ENCODE data around the gene EGFR.

The EGFR gene

GRCh38 chr7:55065511-55066229 lies 46.9 kb downstream of the EGFR start:
- peak overlapping the region; percentile 9; the same call in 1 of the 2 replicates for H3K4me3 ChIP-seq (replicated peaks; ENCODE audit: low read depth, low read length)
- peak; percentile 4 for TF ChIP-seq CTCF (IDR thresholded peaks at IDR 0.05; ENCODE audit: low read depth, low read length, missing control alignments)
- DNase-seq (ENCODE audit: extremely low read depth, low read depth): peak; percentile 76

GRCh38 chr7:55066524-55066923 lies 47.7 kb downstream of the EGFR start:
- no peak overlapping the region for H3K4me3 ChIP-seq (replicated peaks; ENCODE audit: low read depth, low read length)
- no peak for DNase-seq (ENCODE audit: extremely low read depth, low read depth)
- no peak for TF ChIP-seq CTCF (IDR thresholded peaks at IDR 0.05; ENCODE audit: low read depth, low read length, missing control alignments)

GRCh38 chr7:55066938-55067337 lies 48.1 kb downstream of the EGFR start:
- no peak for TF ChIP-seq CTCF (IDR thresholded peaks at IDR 0.05; ENCODE audit: low read depth, low read length, missing control alignments)
- no peak overlapping the region for H3K4me3 ChIP-seq (replicated peaks; ENCODE audit: low read depth, low read length)
- DNase-seq (ENCODE audit: extremely low read depth, low read depth): no peak

- TF ChIP-seq CTCF (IDR thresholded peaks at IDR 0.05; ENCODE audit: low read depth, low read length, missing control alignments): no peak
- DNase-seq (ENCODE audit: extremely low read depth, low read depth): no peak
- H3K4me3 ChIP-seq (replicated peaks; ENCODE audit: low read depth, low read length): no peak overlapping the region
These were observed 48.9 kb downstream of the EGFR start for GRCh38 chr7:55067748-55068147.

GRCh38 chr7:55069271-55069792 lies 50.5 kb downstream of the EGFR start:
- no peak for TF ChIP-seq CTCF (IDR thresholded peaks at IDR 0.05; ENCODE audit: low read depth, low read length, missing control alignments)
- no peak for DNase-seq (ENCODE audit: extremely low read depth, low read depth)

GRCh38 chr7:55070271-55070743 lies 51.5 kb downstream of the EGFR start:
- no peak for TF ChIP-seq CTCF (IDR thresholded peaks at IDR 0.05; ENCODE audit: low read depth, low read length, missing control alignments)
- DNase-seq (ENCODE audit: extremely low read depth, low read depth): no peak
- no peak overlapping the region for H3K4me3 ChIP-seq (replicated peaks; ENCODE audit: low read depth, low read length)

More at GRCh38 chr7:55069271-55069792, 50.5 kb downstream of the EGFR start:
- H3K4me3 ChIP-seq (replicated peaks; ENCODE audit: low read depth, low read length): no peak overlapping the region
